Motor neuron (in vitro differentiated cells): ENCODE measurements around the gene APLP1. TPM values are rescaled to one million over a fixed set of nuclear protein-coding genes. Genes with fewer than 3 reads are reported as not detected.

Experiments
- ATAC-seq, 8 experiments: fragments of 200-7000 bp; cut with Tn5 transposase; replicated peaks in 6 of 8; 2 replicates each; pipeline ENCODE4 v1.8.0; 2021; ENCODE audit warnings: mild to moderate bottlenecking in 8 of 8, moderate library complexity in 8 of 8
- H3K27ac ChIP-seq, 2 donors: fragments of 250-450 bp; sonication (Bioruptor Pico); 2 replicates each; pipeline ENCODE4 v1.9.0; 2021; ENCODE audit warnings: antibody characterized with exemption in 2 of 2, mild to moderate bottlenecking in 2 of 2, moderate library complexity in 1 of 2
- H3K4me1 ChIP-seq, 2 donors: fragments of 250-450 bp; sonication (Bioruptor Pico); replicated peaks in 1 of 2; 2 replicates each; pipeline ENCODE4 v1.6.1; 2021; ENCODE audit warnings: antibody characterized with exemption in 2 of 2, mild to moderate bottlenecking in 2 of 2, moderate library complexity in 1 of 2
- H3K4me3 ChIP-seq, 5 donors: fragments of 250-450 bp; sonication (Bioruptor Pico); 2 replicates each; pipeline ENCODE4 v1.9.0; 2021; ENCODE audit warnings: antibody characterized with exemption in 5 of 5, mild to moderate bottlenecking in 5 of 5, moderate library complexity in 4 of 5
- WGBS, 10 experiments: fragments of 450-650 bp; shearing (Covaris generic); methylation state at CpG; one replicate each; pipeline ENCODE4 v1.0.0; 2022; 5-methylcytosine and 5-hydroxymethylcytosine counted together
- in situ Hi-C, 9 experiments: fragments of 400-800 bp; cut with MboI; loops; one replicate each; pipeline ENCODE4 v1.15.0; 2021; ENCODE audit warnings: low sequenced_read_pairs in 9 of 9, low pct_unique_long_range_greater_than_20kb in 2 of 9; ENCODE audit not compliant: unreplicated experiment in 9 of 9
- total RNA-seq, 8 experiments: library from RNA; unstranded; fragments of 300-600 nt; gene quantifications; 2 replicates each; pipeline versions ENCODE4 v1.2.3 to v1.2.4, GENCODE V29; 2022

APLP1 gene
- total RNA-seq, 8 experiments from 2014 or later, result 4.6 to 397 (median 337) TPM

DNA sequence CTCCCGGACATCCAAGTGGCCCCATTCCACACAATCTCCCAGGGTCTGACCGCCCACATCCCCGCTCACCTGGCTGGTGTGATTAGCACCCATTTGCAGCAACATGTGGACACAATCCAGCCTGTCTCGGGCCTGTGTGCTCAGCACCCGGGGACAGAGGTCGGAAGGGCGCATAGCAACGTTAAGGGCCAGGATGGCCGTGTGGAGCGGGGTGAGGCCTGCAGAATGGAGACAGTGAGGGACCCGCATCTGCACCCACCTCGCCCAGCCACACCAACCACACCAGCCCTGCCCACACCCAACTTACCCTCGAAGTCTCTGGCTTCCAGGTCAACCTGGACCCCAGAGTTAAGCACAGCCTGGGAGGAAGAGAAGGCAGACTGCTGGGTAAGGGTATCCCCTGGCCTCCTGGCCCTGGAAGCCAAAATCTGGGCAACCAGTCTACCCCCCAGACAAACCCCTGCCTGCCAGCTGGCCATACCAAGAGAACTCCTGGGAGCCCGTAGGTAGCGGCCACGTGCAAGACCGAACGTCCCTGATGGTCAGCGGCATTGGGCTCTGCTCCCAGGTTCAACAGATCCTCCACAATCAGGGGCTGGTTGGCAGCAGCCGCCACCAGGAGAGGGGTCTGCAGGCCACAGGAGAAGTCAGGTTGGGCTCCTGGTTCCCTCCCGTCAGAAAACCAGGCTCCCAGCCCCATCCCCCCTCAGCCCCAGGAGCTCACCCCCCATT is 27.7 kb downstream of the APLP1 start:
- peaks cover 6 to 12% of the 10 kb centered on the region in 2 donors for H3K4me1 ChIP-seq
- H3K4me3 ChIP-seq, result no peak overlapping the region
- WGBS, 10 experiments, result 40 to 97% (median 96%) methylated on average over 1 to 10 of the region's 21 CpGs; no CpG with 5 or more reads in 7 of the 10 experiments
- in situ Hi-C loops, result no loop called here
- no peak overlapping the region for H3K27ac ChIP-seq
- no peak for ATAC-seq

DNA sequence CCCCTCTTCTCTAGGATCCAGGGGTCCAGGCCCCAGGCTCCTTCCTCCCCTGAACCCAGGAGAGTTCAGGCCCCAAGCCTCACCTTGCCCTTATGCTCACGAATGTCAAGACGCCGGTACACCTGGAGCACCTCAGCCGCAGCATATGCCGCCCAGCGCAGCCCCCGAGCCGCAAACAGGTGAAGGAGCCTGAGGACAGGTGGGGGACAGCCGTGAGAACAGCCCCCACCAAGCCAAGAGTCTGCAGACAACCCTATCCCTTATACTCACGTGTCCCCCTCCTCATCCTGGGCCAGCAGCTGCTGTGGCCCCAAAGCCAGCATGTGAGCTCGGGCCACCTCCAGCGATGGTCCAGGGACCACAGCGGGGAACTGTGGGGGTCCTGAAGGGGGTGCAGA is 28.3 kb downstream of the APLP1 start:
- no peak for ATAC-seq
- no peak overlapping the region for H3K27ac ChIP-seq
- peaks cover 6 to 15% of the 10 kb centered on the region in 2 donors for H3K4me1 ChIP-seq
- WGBS, 10 experiments, result 73 to 92% methylated on average over 2 to 12 of the region's 13 CpGs; no CpG with 5 or more reads in 8 of the 10 experiments
- in situ Hi-C loops, result no loop called here
- no peak overlapping the region for H3K4me3 ChIP-seq

DNA sequence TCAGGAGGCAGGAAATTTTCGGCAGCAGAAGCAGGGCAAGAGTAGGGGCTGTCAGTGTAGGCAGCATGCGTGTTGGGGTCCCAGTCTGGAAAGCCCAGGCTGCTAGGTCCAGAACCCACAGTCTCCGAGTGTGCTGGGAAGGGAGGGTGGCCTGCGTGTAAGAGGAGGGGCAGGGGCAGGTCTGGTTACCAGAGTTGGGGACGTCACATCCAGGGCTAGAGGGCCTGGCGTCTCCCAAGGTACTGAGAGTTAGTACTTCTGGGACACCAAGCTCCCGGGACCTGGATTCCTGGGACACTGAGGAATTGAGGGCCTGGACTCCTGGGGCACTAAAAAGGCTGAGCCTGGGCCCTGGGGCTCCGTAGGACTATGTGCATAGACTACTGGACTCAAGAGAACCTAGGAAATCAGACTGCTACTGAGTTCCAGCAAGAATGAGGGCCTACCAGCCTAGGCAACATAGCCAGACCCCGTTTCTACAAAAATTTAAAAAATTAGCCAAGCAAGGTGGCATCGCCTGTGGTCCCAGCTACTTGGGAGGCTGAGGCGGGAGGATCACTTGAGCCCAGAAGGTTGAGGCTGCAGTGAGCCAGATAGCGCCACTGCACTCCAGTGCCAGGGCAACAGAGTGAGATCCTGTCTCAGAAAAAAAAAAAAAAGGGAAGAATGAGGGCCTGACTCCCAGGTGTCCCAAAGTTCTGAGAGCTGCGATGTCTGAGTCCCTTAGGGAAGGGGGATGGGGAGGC is 29.5 kb downstream of the APLP1 start:
- 60 to 100% (median 100%) methylated on average over 1 to 4 of the region's 13 CpGs; no CpG with 5 or more reads in 6 of the 10 experiments for WGBS, 10 experiments

DNA sequence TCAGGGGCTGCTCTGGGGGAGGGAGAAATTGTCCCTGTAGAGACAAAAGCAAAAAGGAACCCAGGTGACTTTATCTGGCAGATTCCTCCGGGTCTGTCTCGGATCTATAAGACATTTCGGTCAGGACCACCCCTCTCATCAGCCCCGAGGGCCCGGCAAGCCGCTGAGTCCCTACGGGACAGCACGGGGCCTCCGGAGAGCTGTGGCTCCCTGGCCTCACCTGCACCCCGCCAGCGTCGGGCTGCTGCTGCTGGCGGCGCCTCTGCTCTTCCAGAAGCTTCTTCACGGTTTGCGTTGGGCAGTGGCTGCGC is 30.1 kb downstream of the APLP1 start:
- Histone ChIP-seq H3K4me3 (peak overlapping the region; percentile 36 to 63 (median 55)), H3K27ac (no peak overlapping the region), H3K4me1 (peaks cover 6 to 15% of the 10 kb centered on the region in 2 donors)
- ATAC-seq, result peak in 1 of 8 experiments; percentile 2
- in situ Hi-C loops, result no loop called here
- 26 to 33% methylated on average over 6 of the region's 17 CpGs; no CpG with 5 or more reads in 8 of the 10 experiments for whole genome bisulfite sequencing, 10 experiments

More for the DNA sequence above, 29.5 kb downstream of the APLP1 start:
- no peak overlapping the region for H3K27ac ChIP-seq
- H3K4me3 ChIP-seq, result peak overlapping the region in 3 of 5 donors; percentile 36 to 55 (median 47)
- no peak for ATAC-seq
- H3K4me1 ChIP-seq, result peaks cover 6 to 15% of the 10 kb centered on the region in 2 donors
- in situ Hi-C loops, result no loop called here

DNA sequence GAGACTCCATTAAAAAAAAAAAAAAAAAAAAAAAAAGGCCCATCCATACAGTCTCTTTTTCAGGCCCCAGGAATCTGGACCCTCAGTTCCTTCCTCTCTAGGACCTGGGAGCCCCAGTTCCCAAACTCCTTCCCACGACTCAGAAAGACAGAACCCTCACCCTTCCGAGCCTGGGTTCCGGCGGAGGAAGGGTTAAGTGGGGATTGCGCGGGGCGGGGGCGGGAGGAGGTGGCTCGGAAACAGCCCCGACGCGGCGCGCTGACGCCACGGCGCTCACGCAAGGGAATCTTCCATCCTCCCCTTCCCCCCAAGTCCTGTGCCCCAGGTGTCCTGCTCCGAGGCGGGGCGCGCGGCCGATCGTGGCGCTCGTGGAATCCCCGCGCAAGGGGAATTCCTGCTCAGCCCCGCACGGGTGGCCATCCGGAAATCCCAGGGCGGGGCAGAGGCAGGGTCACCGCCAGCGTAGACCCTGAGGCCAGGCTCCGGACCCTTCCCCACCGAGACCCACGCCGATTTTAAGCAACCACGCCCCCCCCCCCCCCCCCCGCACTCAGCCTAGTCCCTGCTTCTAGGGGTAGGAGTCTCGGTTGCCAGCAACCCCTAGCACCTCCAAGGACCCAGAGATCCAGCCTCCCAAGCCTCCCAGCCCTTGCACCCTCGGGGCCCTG is 31.3 kb downstream of the APLP1 start:
- peaks cover 6 to 15% of the 10 kb centered on the region in 2 donors for H3K4me1 ChIP-seq
- peak overlapping the region; percentile 5 to 45 for H3K27ac ChIP-seq
- WGBS, 10 experiments, result 0% methylated on average over 8 of the region's 43 CpGs; no CpG with 5 or more reads in 9 of the 10 experiments
- H3K4me3 ChIP-seq, result peak overlapping the region; percentile 36 to 63 (median 55)
- peak; percentile 66 to 82 (median 74) for ATAC-seq
- in situ Hi-C loops, result no loop called here

DNA sequence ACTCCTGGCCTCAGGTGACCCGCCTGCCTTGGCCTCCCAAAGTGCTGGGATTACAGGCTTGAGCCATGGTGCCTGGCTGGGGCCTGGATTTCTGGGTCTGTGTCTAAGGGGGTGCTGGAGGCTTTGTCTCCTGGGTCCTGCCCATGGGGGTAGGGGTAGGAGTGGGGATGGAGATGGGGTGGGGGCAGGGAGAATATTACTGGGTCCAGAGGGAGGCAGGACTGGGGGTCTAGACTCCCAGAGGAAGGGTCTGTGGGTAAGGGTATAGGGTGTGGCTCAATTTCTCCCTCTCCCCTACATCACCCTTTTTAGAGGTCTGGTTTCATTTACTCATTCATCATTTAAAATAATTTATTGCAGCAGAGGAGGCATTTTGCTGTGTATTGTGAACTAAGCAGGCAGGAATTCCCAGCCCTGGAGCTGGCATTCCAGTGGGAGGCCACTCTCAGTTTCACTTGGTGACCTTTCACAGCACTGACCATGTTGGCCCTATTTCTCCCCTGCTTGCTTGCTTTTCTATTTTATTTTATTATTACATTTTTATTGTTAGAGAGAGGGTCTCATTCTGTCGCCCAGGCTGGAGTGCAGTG is 32.8 kb downstream of the APLP1 start:
- 20 to 80% (median 60%) methylated on average over 1 of the region's 2 CpGs; no CpG with 5 or more reads in 7 of the 10 experiments for WGBS, 10 experiments
- H3K27ac ChIP-seq, result no peak overlapping the region
- peaks cover 6 to 15% of the 10 kb centered on the region in 2 donors for H3K4me1 ChIP-seq
- no peak overlapping the region for H3K4me3 ChIP-seq
- no peak for ATAC-seq
- in situ Hi-C loops, result no loop called here

DNA sequence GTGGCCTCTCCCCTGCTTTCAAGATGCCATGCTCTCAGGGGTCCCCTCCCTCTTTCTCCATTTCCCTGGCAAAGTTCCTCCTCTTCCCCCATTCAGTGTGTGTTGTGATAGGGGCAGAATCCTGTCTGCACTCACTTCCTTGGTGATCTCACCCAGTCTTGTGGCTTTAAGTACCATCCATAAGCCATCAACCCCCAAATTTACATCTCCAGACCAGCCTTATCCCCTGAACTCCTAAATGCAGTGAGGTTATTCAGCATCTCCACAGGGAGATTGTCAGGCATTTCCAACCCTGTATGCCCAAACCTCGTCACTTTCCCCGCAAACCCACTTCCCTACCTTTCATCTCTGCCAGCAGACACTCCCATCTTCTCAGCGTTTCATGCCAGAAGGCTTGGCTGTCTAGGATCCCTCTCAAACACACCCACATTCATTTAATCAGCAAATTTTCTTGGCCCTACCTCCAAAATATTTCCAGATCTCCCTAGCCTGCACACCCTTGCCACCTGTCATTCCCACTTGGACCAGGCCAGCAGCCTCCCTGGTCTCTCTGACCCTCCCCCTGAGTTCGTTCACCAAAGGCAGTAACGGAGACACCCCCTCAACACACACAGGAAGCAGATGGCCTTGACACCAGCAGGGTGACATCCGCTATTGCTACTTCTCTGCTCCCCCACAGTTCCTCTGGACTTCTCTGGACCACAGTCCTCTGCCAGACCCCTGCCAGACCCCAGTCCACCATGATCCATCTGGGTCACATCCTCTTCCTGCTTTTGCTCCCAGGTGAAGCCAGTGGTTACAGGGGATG is 33.7 kb downstream of the APLP1 start, which contains the start of gene HCST:
HCST (plus strand) TSS at position 676 of the 808 bp plus-strand sequence; CDS start at position 741, 65 bp downstream.
- H3K27ac ChIP-seq, result no peak within 1 kb of the TSS
- no peak for ATAC-seq
- H3K4me1 ChIP-seq, result peaks cover 6 to 15% of the 10 kb centered on the region in 2 donors
- WGBS, 10 experiments, result 19 to 75% (median 53%) methylated on average over 1 to 4 of the region's 6 CpGs; no CpG with 5 or more reads in 4 of the 10 experiments
- in situ Hi-C loops, result no loop called here
- peak within 1 kb of the TSS in 1 of 5 donors; percentile 13 for H3K4me3 ChIP-seq

DNA sequence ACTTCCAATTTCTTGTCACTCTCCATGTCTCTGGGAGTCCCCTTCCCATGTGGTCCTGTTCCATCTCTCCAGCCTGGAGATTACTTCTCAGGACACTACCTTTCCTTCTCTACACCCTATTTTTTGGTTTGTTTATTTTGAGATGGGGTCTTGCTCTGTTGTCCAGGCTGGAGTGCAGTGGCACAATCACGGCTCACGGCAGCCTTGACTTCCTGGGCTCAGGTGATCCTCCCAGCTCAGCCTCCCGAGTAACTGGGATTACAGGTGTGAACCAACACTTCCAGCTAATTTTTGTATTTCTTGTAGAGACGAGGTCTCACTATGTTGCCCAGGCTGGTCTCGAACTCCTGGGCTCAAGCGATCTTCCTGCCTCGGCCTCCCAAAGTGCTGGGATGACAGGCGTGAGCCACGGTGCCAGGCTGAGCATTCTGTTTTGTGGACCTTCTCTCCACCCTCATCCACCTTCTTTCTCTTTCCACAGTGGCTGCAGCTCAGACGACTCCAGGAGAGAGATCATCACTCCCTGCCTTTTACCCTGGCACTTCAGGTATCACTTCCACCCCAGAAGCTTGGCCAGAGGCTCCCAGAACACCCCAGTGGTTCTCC is 34.6 kb downstream of the APLP1 start:
- in situ Hi-C loops, result no loop called here
- H3K4me3 ChIP-seq, result peak overlapping the region in 1 of 5 donors; percentile 13
- no peak for ATAC-seq
- 53 to 100% (median 80%) methylated on average over 1 to 6 of the region's 10 CpGs; no CpG with 5 or more reads in 5 of the 10 experiments for WGBS, 10 experiments
- H3K27ac ChIP-seq, result no peak overlapping the region
- H3K4me1 ChIP-seq, result peaks cover 6 to 18% of the 10 kb centered on the region in 2 donors

DNA sequence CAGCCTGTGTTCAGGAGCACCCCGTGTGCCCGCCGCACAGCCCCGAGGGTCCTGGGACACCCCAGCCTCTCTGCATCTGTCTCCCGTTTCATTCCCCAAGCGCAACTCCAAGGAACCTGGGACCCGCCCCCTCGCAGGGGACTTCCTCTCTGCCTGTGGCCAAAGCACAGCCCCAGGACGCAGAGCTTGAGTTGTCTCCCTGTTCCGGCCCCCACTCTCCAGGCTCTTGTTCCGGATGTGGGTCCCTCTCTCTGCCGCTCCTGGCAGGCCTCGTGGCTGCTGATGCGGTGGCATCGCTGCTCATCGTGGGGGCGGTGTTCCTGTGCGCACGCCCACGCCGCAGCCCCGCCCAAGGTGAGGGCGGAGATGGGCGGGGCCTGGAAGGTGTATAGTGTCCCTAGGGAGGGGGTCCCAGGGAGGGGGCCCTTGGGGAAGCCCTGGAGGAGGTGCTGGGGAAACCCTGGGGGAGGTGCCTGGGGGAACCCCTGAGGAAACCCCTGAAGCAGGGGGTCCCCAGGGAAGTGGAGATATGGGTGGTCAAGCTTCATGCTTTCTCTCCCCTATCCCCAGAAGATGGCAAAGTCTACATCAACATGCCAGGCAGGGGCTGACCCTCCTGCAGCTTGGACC is 35.3 kb downstream of the APLP1 start:
- 0 to 50% (median 20%) methylated on average over 1 to 5 of the region's 24 CpGs; no CpG with 5 or more reads in 5 of the 10 experiments for WGBS, 10 experiments
- ATAC-seq, result peak in 7 of 8 experiments; percentile 5 to 78 (median 64)
- H3K27ac ChIP-seq, result no peak overlapping the region
- peak overlapping the region in 1 of 5 donors; percentile 13 for H3K4me3 ChIP-seq
- H3K4me1 ChIP-seq, result peaks cover 1 to 12% of the 10 kb centered on the region in 2 donors
- in situ Hi-C loops, result no loop called here

DNA sequence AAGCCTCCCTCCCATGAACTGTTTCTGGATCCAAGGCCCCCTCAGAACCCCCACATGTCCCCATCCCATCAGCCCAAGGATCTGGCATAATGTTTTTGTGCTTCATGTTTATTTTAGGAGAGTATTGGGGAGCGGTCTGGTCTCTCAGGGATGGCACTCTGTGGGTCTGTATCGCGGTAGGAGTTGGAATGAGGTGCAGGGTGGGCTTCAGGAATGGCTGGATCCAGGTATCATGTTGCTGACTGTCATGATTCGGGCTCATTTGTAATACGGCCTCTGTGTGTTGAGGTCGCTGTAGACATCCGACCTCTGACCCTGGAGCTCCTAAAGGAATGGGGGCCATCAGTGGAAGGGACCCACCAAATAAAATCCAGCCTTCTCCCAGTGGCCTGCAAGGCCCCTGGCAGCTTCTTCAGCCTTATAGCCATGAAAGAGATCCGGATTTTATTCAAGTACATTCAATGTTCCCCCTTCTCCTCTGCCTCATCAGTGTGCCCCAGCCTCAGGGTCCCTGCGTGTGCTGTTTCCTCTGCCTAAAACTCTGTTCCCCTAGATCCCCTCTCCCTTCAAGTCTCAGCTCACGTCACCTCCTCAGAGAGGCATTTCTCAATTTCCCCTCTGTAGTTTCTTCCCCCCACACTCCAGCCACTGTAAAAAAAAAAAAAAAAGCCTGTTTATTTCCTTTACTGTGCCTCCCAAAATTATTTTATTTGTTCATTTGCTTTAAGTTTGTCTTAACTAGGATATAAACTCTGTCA is 36.1 kb downstream of the APLP1 start:
- in situ Hi-C loops, result no loop called here
- Histone ChIP-seq H3K4me1 (peaks cover 0 to 8% of the 10 kb centered on the region in 2 donors), H3K4me3 (no peak overlapping the region), H3K27ac (no peak overlapping the region)
- no peak for ATAC-seq
- 10 to 100% (median 92%) methylated on average over 1 to 9 of the region's 10 CpGs for WGBS, 10 experiments
